ENCODE measurements around the gene BNC2.
A peak's percentile ranks its signal among the peaks of the same experiment; 100 is the strongest.
"Not testable (repeated sequence)": the region's sequence is repeated elsewhere in the genome, so short reads cannot be mapped to it uniquely, and the experiment has no call there.

Gene BNC2

DNA sequence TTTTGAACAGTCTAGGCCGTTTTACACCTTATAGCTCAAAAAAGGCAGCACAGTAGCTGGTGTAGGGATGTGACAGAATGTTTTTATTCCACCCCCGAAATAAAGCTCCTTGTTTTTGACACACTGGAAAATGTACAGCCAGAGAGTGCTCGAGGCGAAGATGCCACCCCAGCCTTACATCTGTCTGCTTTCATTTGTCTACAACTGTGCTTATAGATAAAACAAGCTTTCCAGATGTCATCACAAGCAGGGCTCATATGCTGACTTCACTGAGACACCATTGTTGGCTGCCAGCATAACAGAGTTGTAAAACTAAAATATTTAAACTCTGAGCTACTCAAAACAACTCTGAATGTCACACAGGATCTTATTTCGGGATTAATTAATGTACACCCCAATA lies 386.3 kb downstream of the BNC2 start:
- no peak for DNase-seq

- DNase-seq: no peak
Measured at GRCh38 chr9:16482764-16483163, 387.7 kb downstream of the BNC2 start.

GRCh38 chr9:16480584-16480983 lies 389.9 kb downstream of the BNC2 start:
- not testable (repeated sequence) for DNase-seq

- no peak for DNase-seq
Measured at GRCh38 chr9:16475996-16476395, 394.5 kb downstream of the BNC2 start.

DNA sequence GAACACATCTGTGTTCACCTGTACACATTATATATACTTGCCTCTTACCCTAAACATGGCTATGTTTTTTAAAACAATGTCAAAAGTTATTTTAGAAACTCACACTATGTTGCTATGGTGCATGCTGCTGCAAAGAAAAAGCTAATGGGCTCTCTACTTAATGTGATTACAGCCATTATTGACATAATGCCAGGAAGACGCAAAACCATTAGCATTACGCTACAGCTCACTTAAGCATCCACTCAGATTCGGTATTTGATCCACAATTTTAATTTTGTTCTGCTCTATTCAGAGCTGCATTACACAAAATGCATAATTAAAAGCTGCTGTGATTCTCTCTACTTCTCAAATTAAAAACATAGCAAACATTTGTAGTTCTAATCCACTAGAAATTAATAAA lies 395.2 kb downstream of the BNC2 start:
- DNase-seq: peak in 1 of 2 experiments; percentile 34

DNA sequence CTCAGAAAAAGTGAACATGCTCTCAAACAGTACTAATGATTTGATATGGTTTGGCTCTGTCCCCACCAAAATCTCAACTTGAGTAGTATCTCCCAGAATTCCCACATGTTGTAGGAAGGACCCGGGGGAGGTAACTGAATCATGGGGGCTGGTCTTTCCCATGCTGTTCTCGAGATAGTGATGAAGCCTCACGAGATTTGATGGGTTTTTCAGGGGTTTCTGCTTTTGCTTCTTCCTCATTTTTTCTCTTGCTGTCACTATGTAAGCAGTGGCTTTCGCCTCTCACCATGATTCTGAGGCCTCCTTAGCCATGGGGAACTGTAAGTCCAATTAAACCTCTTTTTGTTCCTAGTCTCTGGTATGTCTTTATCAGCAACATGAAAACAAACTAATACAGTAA lies 401.3 kb downstream of the BNC2 start:
- DNase-seq: no peak

DNA sequence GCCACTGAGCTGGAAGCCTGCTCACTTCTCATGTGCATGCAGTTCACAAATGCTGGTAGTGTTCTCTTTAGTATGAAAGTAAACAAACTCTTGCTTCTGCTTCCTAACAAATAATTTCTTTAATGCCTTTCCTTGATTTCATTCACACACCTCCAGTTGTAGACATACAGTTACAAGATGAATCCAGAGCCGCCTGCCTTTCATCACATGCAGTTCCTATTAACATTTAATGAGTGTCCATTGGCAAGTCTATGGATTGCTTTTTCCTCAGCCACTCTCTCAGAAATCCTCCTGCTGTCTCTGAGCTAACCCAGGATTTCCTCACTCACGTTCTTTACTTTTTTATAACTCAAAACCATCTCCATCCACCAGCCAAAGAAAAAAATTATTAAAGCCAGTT lies 408.6 kb downstream of the BNC2 start:
- DNase-seq: no peak

DNA sequence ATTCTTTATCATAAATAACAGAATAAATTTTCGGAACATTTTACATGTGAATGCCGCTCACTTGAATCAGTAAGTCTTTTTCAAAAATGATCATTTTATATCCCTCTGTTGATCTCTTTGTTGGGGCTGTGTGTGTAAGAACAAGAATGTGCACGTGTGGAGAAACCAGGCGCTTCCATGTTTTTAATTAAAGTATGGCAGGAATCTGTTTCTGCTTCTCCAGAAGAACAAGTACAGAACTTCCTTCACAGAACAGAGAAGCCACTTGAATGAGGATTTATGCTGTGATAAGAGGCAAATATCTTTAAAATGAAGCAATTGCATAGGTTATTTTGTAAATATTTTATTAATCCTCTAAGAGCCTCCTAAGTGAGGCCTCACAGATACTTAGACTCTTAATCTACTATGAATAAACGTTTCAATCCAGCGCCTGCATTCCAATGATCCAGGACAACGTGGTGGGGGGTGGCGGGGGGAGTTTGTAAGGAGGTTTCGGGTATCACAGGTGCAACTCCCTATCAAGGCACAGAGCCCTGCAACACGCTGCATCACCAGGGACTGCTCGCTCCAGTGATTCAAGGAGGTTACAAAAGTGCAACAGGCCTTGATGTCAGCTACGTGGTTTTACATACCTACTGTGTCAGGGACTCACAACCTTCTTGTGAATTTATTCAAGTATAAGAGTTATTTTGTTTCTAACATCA lies 409.2 kb downstream of the BNC2 start:
- peak in 1 of 2 experiments; percentile 33 for DNase-seq

- DNase-seq: peak; percentile 57 to 81
Measured at GRCh38 chr9:16460696-16461095, 409.8 kb downstream of the BNC2 start.

GRCh38 chr9:16459421-16460148 lies 410.9 kb downstream of the BNC2 start:
- DNase-seq: no peak

GRCh38 chr9:16458696-16459420 lies 411.6 kb downstream of the BNC2 start:
- no peak for DNase-seq

DNA sequence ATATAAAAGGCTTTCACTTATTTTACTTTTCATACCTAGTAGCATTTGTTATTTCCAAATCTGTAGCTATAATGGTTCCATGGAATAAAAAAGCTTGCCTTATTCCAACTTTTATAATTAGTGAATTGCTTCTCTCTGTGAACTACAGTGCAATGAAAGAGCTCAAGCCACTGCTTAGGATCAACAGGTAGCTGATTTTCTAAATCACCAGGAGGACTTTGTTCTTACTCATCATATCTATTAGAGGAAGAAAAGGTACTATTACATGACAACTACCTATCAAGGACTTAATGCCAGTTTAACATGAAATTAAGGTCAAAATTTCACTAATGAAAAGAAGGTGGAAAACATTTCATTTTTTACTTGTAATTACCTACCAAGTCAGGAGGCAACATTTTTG lies 414.6 kb downstream of the BNC2 start:
- DNase-seq: no peak

GRCh38 chr9:16453390-16453789 lies 417.1 kb downstream of the BNC2 start:
- DNase-seq: no peak

DNA sequence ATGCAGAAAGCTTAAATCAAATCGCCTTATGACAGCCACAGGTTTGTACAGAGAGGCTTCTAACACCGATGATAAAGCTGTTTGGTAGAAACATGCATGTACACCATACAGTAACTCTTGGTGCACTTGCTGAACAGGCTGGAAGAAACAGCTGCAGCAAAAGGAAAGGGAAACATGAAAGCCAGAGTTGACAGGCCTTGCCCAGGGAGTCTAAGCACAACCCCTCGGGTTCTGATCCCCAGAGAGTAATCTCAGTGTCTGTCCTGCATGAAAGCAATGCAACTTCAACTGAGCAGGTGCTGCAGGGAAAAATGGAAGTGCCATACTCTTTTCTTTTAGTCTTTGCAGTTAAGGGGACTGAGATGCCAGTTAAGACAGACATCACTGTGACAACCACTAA lies 419.9 kb downstream of the BNC2 start:
- DNase-seq: no peak

GRCh38 chr9:16450043-16450442 lies 420.4 kb downstream of the BNC2 start:
- DNase-seq: no peak

DNA sequence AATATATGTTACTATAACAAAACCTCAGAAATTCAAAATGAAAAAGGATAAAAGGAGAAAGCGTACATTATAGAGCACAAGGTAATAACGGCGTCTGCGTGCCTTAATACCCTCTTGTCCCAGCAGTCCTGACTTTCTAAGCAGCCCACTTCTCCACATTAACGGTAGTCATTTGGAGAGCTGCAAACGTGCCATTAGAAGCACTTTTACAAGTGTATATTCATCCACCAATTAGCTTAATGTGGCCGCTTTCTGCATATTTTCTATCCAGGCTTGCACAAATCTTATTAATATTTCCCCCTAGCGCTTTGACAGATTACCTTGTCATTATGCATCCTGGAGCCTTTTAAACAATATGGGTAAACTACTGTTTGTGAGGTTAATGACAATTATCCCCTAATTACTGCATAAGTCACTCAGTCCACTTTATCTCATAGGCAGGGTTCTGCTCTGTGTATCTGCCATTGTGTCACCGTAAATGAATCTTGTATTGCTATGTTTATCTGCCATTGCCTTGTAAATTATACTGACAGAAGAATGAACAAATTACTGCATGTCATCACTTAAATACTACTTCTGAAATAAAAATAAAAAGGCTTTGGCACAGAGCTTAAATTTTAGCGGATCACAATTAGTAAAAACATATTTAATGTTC lies 421.3 kb downstream of the BNC2 start:
- DNase-seq: no peak

DNA sequence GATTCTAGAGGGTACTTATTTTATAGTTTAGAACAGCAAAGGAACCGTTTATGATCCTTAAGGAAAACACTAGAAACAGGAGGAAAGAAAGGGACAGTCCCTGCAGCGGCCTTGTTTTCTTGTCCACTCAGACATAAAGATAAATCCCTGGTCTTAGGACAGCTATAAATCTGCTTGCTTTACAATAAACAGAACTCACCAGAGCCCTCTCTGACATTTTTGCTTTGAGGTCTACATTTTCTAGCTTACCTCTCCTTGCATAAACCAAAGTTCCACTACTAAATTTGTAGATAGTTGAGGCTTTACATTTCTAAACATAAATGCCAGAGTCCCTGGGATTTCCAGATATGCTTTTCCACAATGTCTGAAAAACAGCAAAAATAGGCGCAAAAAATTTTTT lies 422.5 kb downstream of the BNC2 start:
- DNase-seq: no peak

- DNase-seq: no peak
Measured at GRCh38 chr9:16446636-16447035, 423.8 kb downstream of the BNC2 start.

- no peak for DNase-seq
Measured at GRCh38 chr9:16445141-16445920, 425.1 kb downstream of the BNC2 start.

GRCh38 chr9:16442622-16443021 lies 427.8 kb downstream of the BNC2 start:
- DNase-seq: no peak

- no peak for DNase-seq
Measured at GRCh38 chr9:16441791-16442190, 428.7 kb downstream of the BNC2 start.

DNA sequence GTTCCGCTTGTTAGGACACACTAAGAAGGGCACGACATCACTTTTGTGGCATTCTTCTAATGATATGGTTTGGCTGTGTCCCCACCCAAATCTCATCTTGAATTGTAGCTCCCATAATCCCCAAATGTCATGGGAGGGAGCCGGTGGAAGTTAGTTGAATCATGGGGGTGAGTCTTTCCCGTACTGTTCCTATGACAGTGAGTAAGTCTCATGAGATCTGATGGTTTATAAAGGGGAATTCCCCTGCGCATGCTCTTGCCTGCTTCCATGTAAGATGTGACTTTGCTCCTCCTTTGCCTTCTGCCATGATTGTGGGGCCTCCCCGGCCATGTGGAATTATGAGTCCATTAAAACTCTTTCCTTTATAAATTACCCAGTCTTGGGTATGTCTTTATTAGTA lies 431.6 kb downstream of the BNC2 start:
- DNase-seq: not testable (repeated sequence)

- DNase-seq: no peak
Measured at GRCh38 chr9:16436545-16436944, 433.9 kb downstream of the BNC2 start.
